Upper lobe of left lung (tissue), 6 donors: ENCODE measurements around the gene CTPS1. TPM values are rescaled to one million over a fixed set of nuclear protein-coding genes. Genes with fewer than 3 reads are reported as not detected.

ENCODE experiments used
- ATAC-seq, 2 donors: fragments of 200-7000 bp; cut with Tn5 transposase; one replicate each; pipeline ENCODE4 v1.9.1; 2022; ENCODE audit warnings: mild to moderate bottlenecking in 2 of 2, moderate library complexity in 2 of 2; ENCODE audit not compliant: low FRiP score in 2 of 2
- DNase-seq, 2 donors: peaks; one replicate each; pipeline ENCODE4 v3.0.0-alpha.2; 2019 to 2020
- H3K27ac ChIP-seq, 4 donors: fragments of 200-600 bp; sonication (generic); one replicate each; pipeline ENCODE4 v1.5.1; 2016 to 2019
- H3K27me3 ChIP-seq, 4 donors: fragments of 200-600 bp; sonication (generic); one replicate each; pipeline ENCODE4 v1.5.1; 2017 to 2019
- H3K36me3 ChIP-seq, 4 donors: fragments of 200-600 bp; sonication (generic); one replicate each; pipeline ENCODE4 v1.5.1; 2016 to 2019
- H3K4me1 ChIP-seq, 4 donors: fragments of 200-600 bp; sonication (generic); one replicate each; pipeline ENCODE4 v1.5.1; 2018 to 2019
- H3K4me3 ChIP-seq, 4 donors: fragments of 200-600 bp; sonication (generic); one replicate each; pipeline ENCODE4 v1.5.1; 2017 to 2019; ENCODE audit warnings: mild to moderate bottlenecking in 2 of 4, moderate library complexity in 1 of 4
- H3K9me3 ChIP-seq, 4 donors: fragments of 200-600 bp; sonication (generic); one replicate each; pipeline ENCODE4 v1.5.1; 2018 to 2019
- CTCF ChIP-seq, 6 experiments: fragments of 450-650 bp in 4 of 6; fragments of 200-600 bp in 2 of 6; sonication (generic) in 2 of 6; IDR thresholded peaks; one replicate each; pipeline ENCODE4 v1.5.1; 2016 to 2019; ENCODE audit warnings: antibody characterized with exemption in 6 of 6
- EP300 ChIP-seq, 4 donors: sonication (generic); formaldehyde crosslinking; IDR thresholded peaks; one replicate each; pipeline ENCODE4 v1.5.1; 2017; ENCODE audit warnings: antibody characterized with exemption in 4 of 4, control low read depth in 2 of 4
- POLR2A ChIP-seq, 4 donors: fragments of 450-650 bp; IDR thresholded peaks; one replicate each; pipeline ENCODE4 v1.5.1; 2016 to 2017; ENCODE audit warnings: antibody characterized with exemption in 4 of 4, mild to moderate bottlenecking in 2 of 4
- POLR2AphosphoS5 ChIP-seq, 2 donors: sonication (generic); formaldehyde crosslinking; IDR thresholded peaks; one replicate each; pipeline ENCODE4 v1.5.1; 2017; ENCODE audit warnings: antibody characterized with exemption in 2 of 2
- WGBS, 2 donors: methylation state at CpG; one replicate each; pipeline ENCODE4 v1.1.5; 2017 to 2018; 5-methylcytosine and 5-hydroxymethylcytosine counted together
- total RNA-seq, 6 donors: library from RNA; depleted of rRNA in 4 of 6; stranded (reverse); fragments of >200 nt in 4 of 6; gene quantifications; one replicate each; pipeline versions ENCODE4 v1.1.0 to v1.2.1, GENCODE V29; 2016 to 2021
- donor health status: DM: no; HTN: no; CAD: no; lungs with moderate emphysema.
- donor health status: DM: no; HTN: yes; CAD: no; lungs with severe emphysema.

Gene CTPS1
- total RNA-seq, 6 donors from 2014 or later = 12.7 to 32.5 (median 25.0) TPM

GRCh38 chr1:41005876-41006275, 26.4 kb downstream of the CTPS1 start:
- 84 to 85% methylated on average over 5 of the region's 5 CpGs for WGBS, 2 donors
- Histone ChIP-seq H3K27ac (no peak overlapping the region), H3K36me3 (peaks cover 8 to 78% (median 51%) of the 10 kb centered on the region in 4 donors), H3K9me3 (no peaks in the 10 kb centered on the region), H3K4me3 (no peak overlapping the region), H3K27me3 (no peaks in the 10 kb centered on the region), H3K4me1 (peaks cover 10 to 17% (median 14%) of the 10 kb centered on the region in 4 donors)
- ATAC-seq (no peak), DNase-seq (no peak)
- TF ChIP-seq EP300 (IDR thresholded peaks at IDR 0.05) = no peak
- TF ChIP-seq CTCF (IDR thresholded peaks at IDR 0.05) = no peak
- TF ChIP-seq POLR2AphosphoS5 (IDR thresholded peaks at IDR 0.05) = no peak
- TF ChIP-seq POLR2A (IDR thresholded peaks at IDR 0.05) = no peak

GRCh38 chr1:41006942-41007865, 27.7 kb downstream of the CTPS1 start:
- TF ChIP-seq POLR2AphosphoS5 (IDR thresholded peaks at IDR 0.05) = no peak
- TF ChIP-seq POLR2A (IDR thresholded peaks at IDR 0.05) = no peak
- TF ChIP-seq CTCF (IDR thresholded peaks at IDR 0.05) = no peak
- no peak for TF ChIP-seq EP300 (IDR thresholded peaks at IDR 0.05)
- ATAC-seq = no peak
- 93 to 95% methylated on average over 14 to 19 of the region's 19 CpGs for WGBS, 2 donors
- Histone ChIP-seq H3K36me3 (peaks cover 0 to 78% (median 58%) of the 10 kb centered on the region in 4 donors), H3K4me1 (peaks cover 10 to 17% (median 14%) of the 10 kb centered on the region in 4 donors), H3K27ac (no peak overlapping the region), H3K9me3 (no peaks in the 10 kb centered on the region), H3K4me3 (no peak overlapping the region), H3K27me3 (no peaks in the 10 kb centered on the region)
- DNase-seq = no peak

GRCh38 chr1:41009466-41009865, 30.0 kb downstream of the CTPS1 start:
- no peaks in the 10 kb centered on the region for H3K27me3 ChIP-seq
- no peak for ATAC-seq
- H3K4me1 ChIP-seq = peaks cover 10 to 17% (median 14%) of the 10 kb centered on the region in 4 donors
- DNase-seq = no peak
- H3K36me3 ChIP-seq = peaks cover 0 to 75% (median 55%) of the 10 kb centered on the region in 4 donors
- no peak overlapping the region for H3K27ac ChIP-seq
- 89 to 94% methylated on average over 8 of the region's 8 CpGs for WGBS, 2 donors
- no peak overlapping the region for H3K4me3 ChIP-seq
- TF ChIP-seq POLR2AphosphoS5 (IDR thresholded peaks at IDR 0.05) = no peak
- H3K9me3 ChIP-seq = no peaks in the 10 kb centered on the region

GRCh38 chr1:41010345-41010744, 30.8 kb downstream of the CTPS1 start:
- ATAC-seq (no peak), DNase-seq (no peak)
- Histone ChIP-seq H3K36me3 (peaks cover 0 to 73% (median 53%) of the 10 kb centered on the region in 4 donors), H3K9me3 (no peaks in the 10 kb centered on the region), H3K27ac (no peak overlapping the region), H3K27me3 (no peaks in the 10 kb centered on the region), H3K4me3 (no peak overlapping the region), H3K4me1 (peaks cover 11 to 21% (median 16%) of the 10 kb centered on the region in 4 donors)
- TF ChIP-seq EP300 (IDR thresholded peaks at IDR 0.05) (no peak), POLR2AphosphoS5 (IDR thresholded peaks at IDR 0.05) (no peak), CTCF (IDR thresholded peaks at IDR 0.05) (no peak)
- WGBS, 2 donors = 80 to 84% methylated on average over 1 of the region's 1 CpG

GRCh38 chr1:41013024-41013423, 33.5 kb downstream of the CTPS1 start:
- H3K36me3 ChIP-seq = peaks cover 0 to 61% (median 48%) of the 10 kb centered on the region in 4 donors
- H3K4me3 ChIP-seq = no peak overlapping the region
- 92 to 94% methylated on average over 6 of the region's 6 CpGs for WGBS, 2 donors
- no peaks in the 10 kb centered on the region for H3K9me3 ChIP-seq
- H3K27ac ChIP-seq = no peak overlapping the region
- DNase-seq (no peak), ATAC-seq (no peak)
- peaks cover 11 to 21% (median 16%) of the 10 kb centered on the region in 4 donors for H3K4me1 ChIP-seq
- TF ChIP-seq CTCF (IDR thresholded peaks at IDR 0.05) (no peak), EP300 (IDR thresholded peaks at IDR 0.05) (no peak), POLR2AphosphoS5 (IDR thresholded peaks at IDR 0.05) (no peak), POLR2A (IDR thresholded peaks at IDR 0.05) (no peak)
- no peaks in the 10 kb centered on the region for H3K27me3 ChIP-seq
